NCI-H226 (cell line): Measurements from ENCODE around the gene GART.

ENCODE experiments used
- DNase-seq: peaks from one replicate; pipeline ENCODE4 v3.0.0-alpha.2; 2015

Gene GART

DNA sequence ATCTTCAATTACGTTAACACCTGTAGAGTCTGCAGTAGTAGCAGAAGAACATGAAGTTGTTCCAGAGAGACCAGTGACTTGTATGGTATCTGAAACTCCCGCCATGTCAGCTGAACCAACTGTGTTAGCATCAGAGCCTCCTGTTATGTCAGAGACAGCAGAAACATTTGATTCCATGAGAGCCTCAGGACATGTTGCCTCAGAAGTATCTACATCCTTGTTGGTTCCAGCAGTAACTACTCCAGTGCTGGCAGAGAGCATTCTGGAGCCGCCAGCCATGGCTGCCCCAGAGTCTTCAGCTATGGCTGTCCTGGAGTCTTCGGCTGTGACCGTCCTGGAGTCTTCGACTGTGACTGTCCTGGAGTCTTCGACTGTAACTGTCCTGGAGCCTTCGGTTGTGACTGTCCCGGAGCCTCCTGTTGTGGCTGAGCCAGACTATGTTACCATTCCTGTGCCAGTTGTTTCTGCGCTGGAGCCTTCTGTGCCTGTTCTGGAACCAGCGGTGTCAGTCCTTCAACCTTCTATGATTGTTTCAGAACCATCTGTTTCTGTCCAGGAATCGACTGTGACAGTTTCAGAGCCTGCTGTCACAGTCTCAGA lies 11.2 kb upstream of the GART start:
- no peak for DNase-seq

- no peak for DNase-seq
Observed at GRCh38 chr21:33552093-33552998, 10.4 kb upstream of the GART start.

- DNase-seq = no peak
Observed at GRCh38 chr21:33551664-33552063, 9.7 kb upstream of the GART start.

- DNase-seq = no peak
Observed at GRCh38 chr21:33550772-33551660, 9.1 kb upstream of the GART start.

DNA sequence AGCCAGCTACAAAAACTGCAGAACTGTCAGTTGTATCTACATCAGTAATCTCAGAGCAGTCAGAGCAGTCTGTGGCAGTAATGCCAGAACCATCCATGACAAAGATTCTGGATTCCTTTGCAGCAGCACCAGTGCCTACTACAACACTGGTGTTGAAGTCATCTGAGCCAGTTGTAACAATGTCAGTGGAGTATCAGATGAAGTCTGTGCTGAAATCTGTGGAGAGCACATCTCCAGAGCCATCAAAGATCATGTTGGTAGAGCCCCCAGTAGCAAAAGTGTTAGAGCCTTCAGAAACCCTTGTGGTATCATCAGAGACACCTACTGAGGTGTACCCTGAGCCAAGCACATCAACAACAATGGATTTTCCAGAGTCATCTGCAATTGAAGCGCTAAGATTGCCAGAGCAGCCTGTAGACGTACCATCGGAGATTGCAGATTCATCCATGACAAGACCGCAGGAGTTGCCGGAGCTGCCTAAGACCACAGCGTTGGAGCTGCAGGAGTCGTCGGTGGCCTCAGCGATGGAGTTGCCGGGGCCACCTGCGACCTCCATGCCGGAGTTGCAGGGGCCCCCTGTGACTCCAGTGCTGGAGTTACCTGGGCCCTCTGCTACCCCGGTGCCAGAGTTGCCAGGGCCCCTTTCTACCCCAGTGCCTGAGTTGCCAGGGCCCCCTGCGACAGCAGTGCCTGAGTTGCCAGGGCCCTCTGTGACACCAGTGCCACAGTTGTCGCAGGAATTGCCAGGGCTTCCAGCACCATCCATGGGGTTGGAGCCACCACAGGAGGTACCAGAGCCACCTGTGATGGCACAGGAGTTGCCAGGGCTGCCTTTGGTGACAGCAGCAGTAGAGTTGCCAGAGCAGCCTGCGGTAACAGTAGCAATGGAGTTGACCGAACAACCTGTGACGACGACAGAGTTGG lies 8.2 kb upstream of the GART start:
- DNase-seq = no peak

GRCh38 chr21:33546086-33546485 lies 4.2 kb upstream of the GART start:
- DNase-seq = no peak

DNA sequence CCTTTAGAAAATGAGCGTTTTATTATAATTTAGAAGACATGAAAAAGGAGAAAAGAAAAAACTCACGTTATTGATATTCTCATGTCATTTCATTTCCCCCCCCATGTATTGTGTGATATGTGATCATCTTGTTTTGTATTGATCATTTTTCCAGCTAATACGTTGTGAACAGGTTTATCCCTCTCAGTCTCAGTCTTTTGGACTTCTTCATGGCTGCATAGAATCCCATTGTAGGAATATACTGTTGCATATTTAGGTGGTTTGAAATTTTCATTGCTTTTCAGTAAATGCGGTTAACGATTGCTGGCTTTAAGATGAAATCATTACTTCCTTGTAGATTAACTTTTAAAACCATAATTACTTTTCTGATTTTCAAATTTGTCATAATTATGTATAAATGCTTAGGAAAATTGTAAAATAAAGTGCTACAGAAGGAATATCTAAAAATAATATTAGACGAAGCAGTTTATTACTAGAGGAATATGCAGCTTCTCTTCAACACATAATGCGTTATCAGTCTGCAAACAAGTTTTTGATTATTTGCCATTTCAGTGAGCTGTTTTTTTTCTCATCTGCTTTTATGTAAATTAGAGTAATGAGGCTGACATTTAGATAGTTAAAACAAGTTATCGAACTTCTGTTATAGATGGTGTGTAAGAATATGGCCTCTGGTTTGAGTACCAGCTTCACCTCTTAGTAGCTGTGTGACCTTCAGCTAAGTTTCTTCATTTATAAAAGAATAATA lies 2.7 kb upstream of the GART start:
- no peak for DNase-seq

DNA sequence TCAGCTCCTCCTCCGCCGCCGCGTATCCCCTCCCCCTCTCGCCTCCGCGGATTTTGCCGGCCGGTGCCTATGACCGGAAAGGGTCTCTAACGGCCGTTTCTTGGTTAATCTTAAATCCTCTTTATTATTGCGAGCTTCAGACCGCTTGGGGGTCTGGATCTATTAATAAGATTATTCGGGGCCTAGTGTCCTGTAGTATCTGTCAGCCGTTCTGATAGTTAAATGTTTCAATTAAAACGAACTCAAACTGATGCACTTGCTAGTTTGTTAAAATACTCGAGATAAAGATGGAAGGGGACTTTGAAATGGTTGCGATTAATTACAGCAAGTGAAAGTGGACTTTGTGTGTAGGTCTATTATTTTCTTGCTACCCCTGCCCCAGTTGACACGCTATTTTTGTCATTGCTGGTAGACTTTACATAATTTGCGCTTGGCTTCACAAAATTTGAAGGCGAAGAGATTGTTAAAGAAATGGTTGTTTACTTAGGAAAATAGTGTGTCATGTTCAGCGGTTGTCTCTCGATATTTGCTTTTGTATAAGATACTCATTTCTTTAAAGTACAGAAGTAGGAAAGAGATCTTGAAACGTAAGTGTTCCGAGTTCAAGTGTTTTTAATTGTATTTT lies 1.7 kb upstream of the GART start:
- peak; percentile 55 for DNase-seq

DNA sequence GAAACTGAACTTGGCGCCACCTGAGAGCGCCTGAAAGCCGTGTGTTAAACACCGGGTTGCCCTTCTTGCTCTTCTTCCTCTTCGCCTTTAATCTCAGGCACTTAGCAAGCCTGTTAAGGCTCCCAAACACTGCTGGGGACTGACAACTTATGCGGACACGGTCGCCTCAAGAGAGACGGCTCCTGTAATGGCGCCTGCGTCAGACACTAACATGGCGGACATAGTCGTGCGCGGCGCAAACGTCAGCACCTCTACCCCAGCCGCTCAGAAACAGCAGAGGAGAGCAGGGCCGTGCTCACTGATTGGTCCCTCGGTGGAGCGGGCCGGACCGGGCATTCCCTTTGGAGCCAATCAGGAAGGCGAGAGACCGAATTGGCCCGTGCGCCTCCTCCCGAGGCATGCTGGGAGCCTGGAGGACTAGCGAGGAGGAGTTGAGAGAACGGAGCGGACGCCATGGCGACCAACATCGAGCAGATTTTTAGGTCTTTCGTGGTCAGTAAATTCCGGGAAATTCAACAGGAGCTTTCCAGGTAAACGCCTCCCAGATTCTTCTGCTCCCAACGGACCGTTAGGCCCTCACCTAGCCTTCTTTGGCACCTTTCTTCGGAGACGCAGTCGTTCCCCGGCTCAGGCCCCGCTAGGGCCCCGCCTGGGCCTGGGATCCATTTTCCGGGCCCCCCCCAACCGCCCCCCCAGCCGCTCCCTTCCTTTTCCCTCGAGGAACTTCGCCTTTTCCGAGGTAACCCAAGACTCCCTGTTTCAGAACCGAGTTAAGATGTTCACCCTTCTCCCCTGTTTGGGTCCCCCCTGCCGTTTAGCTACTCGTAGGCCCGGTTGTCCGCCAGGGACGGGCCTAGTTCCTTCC lies 955 bp upstream of the GART start, which contains the start of gene SON:
Gene SON (plus strand): TSS at position 399 of the 865 bp plus-strand sequence. CDS start 55 bp downstream, at position 454.
- DNase-seq = peak; percentile 99

DNA sequence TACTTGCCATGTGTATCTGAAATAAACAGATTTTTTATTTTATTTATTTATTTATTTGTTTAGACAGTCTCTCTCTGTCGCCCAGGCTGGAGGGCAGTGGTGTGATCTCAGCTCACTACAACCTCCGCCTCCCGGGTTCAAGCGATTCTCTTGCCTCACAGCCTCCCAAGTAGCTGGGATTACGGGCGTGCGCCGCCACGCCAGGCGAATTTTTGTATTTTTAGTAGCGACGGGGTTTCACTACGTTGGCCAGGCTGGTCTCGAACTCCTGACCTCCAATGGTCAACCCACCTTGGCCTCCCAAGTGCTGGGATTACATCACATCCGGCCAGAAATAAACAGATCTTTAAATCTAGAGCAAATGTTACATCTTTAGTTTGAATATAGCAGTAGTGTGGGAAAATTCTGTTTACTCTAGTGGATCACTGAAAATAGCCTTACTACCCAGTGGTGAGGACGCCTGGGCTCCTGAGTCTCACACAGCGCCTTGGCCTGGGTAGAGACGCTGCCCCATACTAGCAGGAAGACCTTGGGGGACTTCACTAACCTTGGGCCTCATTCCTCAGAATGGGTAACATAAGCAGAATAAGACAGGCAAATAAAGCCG lies 709 bp downstream of the GART start:
- peak; percentile 8 for DNase-seq

DNA sequence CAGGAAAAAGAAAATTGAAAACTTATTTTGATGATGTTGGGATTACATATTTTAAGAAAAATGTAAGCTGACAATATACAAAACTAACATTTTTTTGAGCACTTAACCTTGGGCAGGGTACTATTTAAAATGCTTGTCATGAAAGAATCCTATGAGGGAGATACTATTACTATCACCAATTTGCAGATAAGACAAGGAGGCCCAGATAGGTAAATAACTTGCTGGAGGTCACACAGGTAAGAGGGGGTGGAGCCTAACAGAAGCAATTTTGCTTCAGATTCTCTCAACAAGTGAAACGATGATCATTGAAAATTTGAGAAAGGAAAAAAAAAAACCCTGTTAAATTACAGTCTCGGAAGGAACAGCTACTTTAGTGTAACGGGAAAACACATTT lies 1.2 kb downstream of the GART start:
- DNase-seq = no peak

DNA sequence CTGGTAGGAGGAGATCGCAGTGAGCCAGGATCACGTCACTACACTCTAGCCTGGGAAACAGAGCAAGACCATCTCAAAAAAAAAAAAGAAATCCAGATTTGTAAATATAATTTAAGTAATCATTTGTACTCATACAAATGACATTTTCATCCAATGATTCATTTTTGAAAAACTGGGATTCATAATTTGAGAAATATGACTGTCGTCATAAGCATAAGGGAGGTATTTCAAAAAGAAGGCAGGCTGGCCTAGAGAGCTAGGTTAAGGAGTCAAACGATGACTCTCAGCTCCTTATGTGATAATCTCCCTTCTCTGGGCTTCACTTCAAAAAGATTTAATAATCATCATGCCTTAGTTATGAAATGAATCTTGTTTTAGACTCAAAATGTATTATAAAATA lies 2.3 kb downstream of the GART start:
- no peak for DNase-seq

DNA sequence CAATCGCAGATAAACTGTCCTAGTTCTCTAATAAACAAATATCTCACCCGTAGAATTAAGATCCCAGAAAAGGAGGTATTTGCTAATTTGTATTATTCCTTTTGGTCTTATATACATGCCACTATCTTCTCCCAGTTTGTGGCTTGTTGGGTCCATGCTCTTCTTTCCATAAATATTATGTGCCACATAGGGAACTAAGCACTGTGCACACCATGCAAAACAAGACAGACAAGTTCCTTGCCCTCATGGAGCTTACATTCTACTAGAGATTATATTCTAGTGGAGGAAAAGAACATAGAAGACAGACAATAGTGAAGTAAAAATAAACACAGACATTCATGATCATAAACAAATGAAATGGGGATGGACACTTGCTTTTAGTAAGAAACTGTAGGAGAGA lies 4.7 kb downstream of the GART start:
- no peak for DNase-seq

DNA sequence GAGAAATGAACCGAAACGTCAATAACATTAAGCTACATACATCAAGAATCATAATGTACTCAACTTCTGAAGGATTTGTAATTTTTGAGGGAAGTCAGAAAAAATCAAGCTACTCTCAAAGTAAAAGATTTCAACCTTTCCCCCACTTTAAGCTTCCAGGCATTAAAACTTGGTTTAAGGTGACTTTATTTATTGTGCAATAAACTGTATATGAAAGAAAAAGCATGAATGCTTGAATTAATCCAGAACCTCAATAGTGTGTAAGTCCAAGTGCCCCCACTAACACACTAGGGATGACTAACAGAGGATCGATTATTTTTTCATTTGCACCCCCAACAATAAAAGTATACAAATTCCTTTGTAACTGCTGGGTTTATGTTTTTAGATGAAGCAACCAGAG lies 10.9 kb downstream of the GART start:
- no peak for DNase-seq

- no peak for DNase-seq
Observed at GRCh38 chr21:33522953-33523349, 19.0 kb downstream of the GART start.

- no peak for DNase-seq
Observed at GRCh38 chr21:33522297-33522952, 19.5 kb downstream of the GART start.

- no peak for DNase-seq
Observed at GRCh38 chr21:33518899-33519298, 23.0 kb downstream of the GART start.

- no peak for DNase-seq
Observed at GRCh38 chr21:33514229-33514628, 27.7 kb downstream of the GART start.

DNA sequence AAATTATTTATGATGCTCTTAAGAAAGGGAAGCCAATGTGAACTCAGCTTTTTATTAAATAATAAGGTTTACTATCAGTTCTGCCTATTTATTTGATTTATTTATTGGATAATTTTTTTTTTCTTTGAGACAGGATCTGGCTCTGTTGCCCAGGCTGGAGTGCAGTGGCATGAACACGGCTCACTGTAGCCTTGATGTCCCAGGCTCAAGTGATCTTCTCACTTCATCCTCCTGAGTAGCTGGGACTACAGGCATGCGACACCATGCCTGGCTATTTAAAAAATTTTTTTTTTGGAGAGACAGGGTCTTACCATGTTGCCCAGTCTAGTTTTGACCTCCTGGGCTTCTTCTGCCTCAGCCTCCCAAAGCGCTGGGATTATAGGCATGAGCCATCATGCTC lies 29.4 kb downstream of the GART start:
- DNase-seq = no peak
